GM10266 (cell line): ENCODE data around the gene RNF11.

Source experiments
- DNase-seq: peaks from one replicate; pipeline ENCODE4 v3.0.0; 2012; ENCODE audit errors: extremely low spot score
- TF ChIP-seq, protein P1 (sequence below): IDR thresholded peaks from 2 replicates; pipeline ENCODE4 v1.5.1; 2012; ENCODE audit warnings: mild to moderate bottlenecking, low read depth; ENCODE audit not compliant: control insufficient read depth, insufficient read depth; ENCODE audit errors: missing control alignments

Gene RNF11, protein sequence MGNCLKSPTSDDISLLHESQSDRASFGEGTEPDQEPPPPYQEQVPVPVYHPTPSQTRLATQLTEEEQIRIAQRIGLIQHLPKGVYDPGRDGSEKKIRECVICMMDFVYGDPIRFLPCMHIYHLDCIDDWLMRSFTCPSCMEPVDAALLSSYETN

GRCh38 chr1:51235673-51236530, at the start of gene RNF11:
Gene RNF11 (plus strand): TSS chr1:51236273. CDS start chr1:51236757, 484 bp downstream.
- TF ChIP-seq, protein P1, sequence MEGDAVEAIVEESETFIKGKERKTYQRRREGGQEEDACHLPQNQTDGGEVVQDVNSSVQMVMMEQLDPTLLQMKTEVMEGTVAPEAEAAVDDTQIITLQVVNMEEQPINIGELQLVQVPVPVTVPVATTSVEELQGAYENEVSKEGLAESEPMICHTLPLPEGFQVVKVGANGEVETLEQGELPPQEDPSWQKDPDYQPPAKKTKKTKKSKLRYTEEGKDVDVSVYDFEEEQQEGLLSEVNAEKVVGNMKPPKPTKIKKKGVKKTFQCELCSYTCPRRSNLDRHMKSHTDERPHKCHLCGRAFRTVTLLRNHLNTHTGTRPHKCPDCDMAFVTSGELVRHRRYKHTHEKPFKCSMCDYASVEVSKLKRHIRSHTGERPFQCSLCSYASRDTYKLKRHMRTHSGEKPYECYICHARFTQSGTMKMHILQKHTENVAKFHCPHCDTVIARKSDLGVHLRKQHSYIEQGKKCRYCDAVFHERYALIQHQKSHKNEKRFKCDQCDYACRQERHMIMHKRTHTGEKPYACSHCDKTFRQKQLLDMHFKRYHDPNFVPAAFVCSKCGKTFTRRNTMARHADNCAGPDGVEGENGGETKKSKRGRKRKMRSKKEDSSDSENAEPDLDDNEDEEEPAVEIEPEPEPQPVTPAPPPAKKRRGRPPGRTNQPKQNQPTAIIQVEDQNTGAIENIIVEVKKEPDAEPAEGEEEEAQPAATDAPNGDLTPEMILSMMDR, result no peak
- peak; percentile 96 for DNase-seq

DNA sequence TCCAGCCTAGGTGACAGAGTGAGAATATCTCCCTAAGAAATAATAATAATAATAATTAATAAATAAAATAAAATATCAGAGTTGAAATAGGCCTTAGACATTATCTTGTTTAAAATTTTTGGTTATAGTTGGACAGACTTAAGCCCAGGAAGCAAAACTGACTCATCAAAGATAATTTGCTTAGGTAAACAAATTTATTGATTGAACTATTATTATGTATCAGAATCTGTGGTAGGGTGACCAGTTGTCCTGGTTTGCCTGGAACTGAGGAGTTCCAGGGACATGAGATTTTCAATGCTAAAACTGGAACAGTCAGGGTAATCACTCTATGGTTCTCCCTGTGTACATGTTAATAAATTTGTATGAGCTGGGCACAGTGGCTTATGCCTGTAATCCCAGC, 47.8 kb upstream of the RNF11 start:
- TF ChIP-seq, protein P1, result no peak
- no peak for DNase-seq

DNA sequence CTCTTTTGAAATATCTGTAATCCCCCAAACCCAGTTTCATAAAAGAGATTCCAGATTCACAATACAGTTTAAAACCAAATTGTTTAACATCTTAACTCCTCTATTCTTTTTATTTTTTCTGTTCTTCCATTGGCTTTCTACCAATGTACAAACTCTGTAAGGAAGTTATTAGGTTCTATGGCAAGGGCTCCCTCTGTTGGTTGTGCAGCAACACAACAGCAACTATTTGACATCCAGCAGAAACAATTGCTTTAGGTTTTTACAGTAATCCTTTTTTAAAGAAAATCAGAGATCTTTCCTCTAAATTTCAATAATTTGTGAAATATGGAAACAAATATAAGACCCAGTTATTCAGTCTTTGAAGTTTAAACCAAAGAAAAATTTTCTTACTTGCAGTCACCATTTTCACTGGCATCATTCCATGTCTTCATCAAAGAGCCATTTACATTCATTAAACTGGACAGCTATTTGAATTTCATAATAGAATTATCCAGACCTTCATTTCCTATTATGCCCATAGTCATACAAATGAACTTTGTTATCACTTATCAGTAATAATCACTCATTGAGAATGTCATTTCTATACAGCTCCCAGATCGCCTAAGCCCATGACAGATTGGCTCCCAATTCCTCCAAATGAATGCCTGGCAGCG, 46.5 kb upstream of the RNF11 start:
- TF ChIP-seq, protein P1, result peak; percentile 87
- DNase-seq, result peak; percentile 69

DNA sequence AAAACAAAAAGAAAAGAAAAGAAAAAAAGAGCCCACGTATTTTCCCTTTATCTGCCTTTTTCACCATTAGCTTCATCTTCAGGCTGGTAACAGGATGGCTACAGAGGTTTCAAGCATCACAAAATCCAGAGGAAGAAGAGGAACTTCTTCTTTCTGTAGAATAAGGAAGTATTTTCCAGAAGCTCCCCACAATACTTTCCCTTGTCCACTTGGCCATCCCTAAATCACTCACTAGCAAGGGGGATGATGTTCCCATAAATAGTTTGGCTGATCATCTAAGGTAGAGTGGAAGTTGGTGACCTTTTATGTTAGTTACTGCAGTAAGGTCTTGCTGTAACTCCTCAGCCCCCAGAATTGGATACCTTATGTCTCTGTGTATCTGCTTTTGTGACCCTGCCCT, 45.1 kb upstream of the RNF11 start:
- TF ChIP-seq, protein P1, result no peak
- DNase-seq, result no peak

- TF ChIP-seq, protein P1, result peak; percentile 82
Measured at GRCh38 chr1:51192213-51192843, 43.7 kb upstream of the RNF11 start.

GRCh38 chr1:51193564-51193963, 42.5 kb upstream of the RNF11 start:
- no peak for DNase-seq

More at GRCh38 chr1:51192213-51192843, 43.7 kb upstream of the RNF11 start:
- peak; percentile 21 for DNase-seq

More at GRCh38 chr1:51193564-51193963, 42.5 kb upstream of the RNF11 start:
- TF ChIP-seq, protein P1, result no peak
